Keratinocyte (primary cell): ENCODE measurements around the gene HMGCR.

Experiments
- EZH2 ChIP-seq: IDR thresholded peaks from one replicate; pipeline ENCODE4 v1.6.1; 2012; ENCODE audit warnings: inconsistent platforms, mild to moderate bottlenecking, low read length, moderate library complexity
- TF ChIP-seq, protein P1 (sequence below), 3 experiments: IDR thresholded peaks in 1 of 3; conservative IDR thresholded peaks in 1 of 3; optimal IDR thresholded peaks in 1 of 3; 2 replicates in 2 of 3; 3 replicates in 1 of 3; pipeline versions ENCODE3 to v1.5.1; 2011; ENCODE audit warnings: low read length in 3 of 3, mild to moderate bottlenecking in 3 of 3, moderate library complexity in 2 of 3, control low read depth in 1 of 3, inconsistent platforms in 1 of 3; ENCODE audit not compliant: insufficient read depth in 2 of 3; ENCODE audit errors: extremely low read depth in 1 of 3

DNA sequence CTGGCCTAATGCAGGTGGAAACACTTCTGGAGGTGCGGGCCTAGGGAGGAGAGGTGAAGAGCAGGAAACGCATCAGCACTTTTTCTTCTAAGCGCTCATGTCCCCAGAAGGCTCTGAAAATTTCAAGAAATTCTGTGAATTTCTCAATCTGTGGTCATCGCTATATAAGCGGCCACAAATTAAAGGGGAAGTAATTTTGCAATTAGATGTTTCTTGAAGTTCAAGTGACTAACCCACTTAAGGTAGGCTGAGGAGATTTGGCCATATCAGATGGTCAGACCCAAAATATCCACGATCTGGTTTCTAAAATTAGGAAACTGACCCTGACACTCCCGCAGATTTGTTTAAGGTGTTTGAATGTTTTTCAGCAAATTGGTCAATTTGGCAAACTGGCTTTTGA lies 16.6 kb upstream of the HMGCR start:
- TF ChIP-seq, protein P1, sequence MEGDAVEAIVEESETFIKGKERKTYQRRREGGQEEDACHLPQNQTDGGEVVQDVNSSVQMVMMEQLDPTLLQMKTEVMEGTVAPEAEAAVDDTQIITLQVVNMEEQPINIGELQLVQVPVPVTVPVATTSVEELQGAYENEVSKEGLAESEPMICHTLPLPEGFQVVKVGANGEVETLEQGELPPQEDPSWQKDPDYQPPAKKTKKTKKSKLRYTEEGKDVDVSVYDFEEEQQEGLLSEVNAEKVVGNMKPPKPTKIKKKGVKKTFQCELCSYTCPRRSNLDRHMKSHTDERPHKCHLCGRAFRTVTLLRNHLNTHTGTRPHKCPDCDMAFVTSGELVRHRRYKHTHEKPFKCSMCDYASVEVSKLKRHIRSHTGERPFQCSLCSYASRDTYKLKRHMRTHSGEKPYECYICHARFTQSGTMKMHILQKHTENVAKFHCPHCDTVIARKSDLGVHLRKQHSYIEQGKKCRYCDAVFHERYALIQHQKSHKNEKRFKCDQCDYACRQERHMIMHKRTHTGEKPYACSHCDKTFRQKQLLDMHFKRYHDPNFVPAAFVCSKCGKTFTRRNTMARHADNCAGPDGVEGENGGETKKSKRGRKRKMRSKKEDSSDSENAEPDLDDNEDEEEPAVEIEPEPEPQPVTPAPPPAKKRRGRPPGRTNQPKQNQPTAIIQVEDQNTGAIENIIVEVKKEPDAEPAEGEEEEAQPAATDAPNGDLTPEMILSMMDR (optimal IDR thresholded peaks at IDR 0.05 in 1 of 3, IDR thresholded peaks at IDR 0.05 in 1 of 3, conservative IDR thresholded peaks at IDR 0.05 in 1 of 3; ENCODE audit: extremely low read depth in 1 of 3, insufficient read depth in 2 of 3, low read length in 3 of 3) = no peak
- no peak for TF ChIP-seq EZH2
